Activated CD8-positive, alpha-beta memory T cell treated with anti-CD3 and anti-CD28 coated beads, Interleukin-2, amount 50 U/mL, for 1 hour (primary cell): ENCODE measurements around the gene PADI6.
"Not testable (repeated sequence)": the region's sequence is repeated elsewhere in the genome, so short reads cannot be mapped to it uniquely, and the experiment has no call there.

Experiments
- DNase-seq: peaks from one replicate; pipeline ENCODE4 v3.0.0-alpha.2; 2020; ENCODE audit errors: extremely low read depth

PADI6 gene

GRCh38 chr1:17404034-17404684, 32.2 kb downstream of the PADI6 start:
- DNase-seq, result no peak

- no peak for DNase-seq
These were observed 32.8 kb downstream of the PADI6 start for GRCh38 chr1:17404820-17405219.

GRCh38 chr1:17405898-17406759, 34.1 kb downstream of the PADI6 start:
- DNase-seq, result no peak

- not testable (repeated sequence) for DNase-seq
These were observed 34.9 kb downstream of the PADI6 start for GRCh38 chr1:17406760-17407475.

DNA sequence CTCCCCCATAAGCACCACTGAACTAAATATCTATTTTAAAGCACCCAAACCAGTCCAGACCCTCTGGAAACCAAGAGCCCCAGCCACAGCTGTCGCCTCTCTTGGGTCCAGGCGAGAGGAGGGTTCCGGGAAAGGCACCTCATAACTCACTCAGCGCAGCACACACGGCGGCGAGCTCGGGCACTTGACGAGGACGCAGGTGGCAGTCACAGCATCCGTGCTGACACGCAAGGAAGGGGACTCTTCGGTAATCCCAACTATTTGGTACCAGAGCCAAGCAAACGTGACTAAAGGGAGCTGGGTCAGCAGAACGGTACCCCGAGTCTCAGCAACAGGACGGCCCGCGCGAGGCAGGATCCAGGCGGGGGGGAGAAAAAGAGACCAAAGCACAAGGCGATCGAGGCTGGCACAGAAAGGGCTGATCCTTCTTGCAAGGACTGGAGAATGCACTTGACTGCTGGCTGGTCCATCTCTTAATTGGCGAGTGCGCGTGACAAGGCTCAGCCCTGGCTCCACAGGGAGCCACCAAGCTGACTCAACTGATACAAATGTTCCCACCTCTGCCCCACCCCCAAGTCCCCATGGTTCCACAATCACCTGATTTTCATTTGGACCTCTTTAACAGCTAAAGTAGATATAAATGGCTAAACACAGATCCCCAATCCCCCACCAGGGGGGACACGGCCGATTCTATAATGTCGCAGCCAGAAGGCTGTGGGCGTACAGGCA, 36.0 kb downstream of the PADI6 start:
- DNase-seq, result not testable (repeated sequence)

GRCh38 chr1:17409391-17409811, 37.4 kb downstream of the PADI6 start:
- DNase-seq, result no peak

- no peak for DNase-seq
These were observed 40.3 kb downstream of the PADI6 start for GRCh38 chr1:17412093-17412870.

DNA sequence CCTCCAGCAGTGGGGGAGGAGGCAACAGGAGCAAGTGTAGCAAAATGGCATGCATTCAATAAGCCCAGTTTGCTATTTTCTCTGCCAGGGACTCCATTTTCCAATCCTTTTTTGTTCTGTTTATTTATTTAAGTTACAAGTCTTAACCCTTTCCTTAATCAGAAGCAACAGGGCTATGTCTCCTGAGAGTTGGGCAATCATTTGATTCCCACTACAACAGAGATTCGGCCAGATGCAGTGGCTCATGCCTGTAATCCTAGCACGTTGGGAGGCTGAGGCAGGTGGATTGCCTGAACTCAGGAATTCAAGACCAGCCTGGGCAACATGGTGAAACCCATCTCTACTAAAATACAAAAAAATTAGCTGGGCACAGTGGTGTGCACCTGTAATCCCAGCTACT, 42.0 kb downstream of the PADI6 start:
- DNase-seq, result no peak

DNA sequence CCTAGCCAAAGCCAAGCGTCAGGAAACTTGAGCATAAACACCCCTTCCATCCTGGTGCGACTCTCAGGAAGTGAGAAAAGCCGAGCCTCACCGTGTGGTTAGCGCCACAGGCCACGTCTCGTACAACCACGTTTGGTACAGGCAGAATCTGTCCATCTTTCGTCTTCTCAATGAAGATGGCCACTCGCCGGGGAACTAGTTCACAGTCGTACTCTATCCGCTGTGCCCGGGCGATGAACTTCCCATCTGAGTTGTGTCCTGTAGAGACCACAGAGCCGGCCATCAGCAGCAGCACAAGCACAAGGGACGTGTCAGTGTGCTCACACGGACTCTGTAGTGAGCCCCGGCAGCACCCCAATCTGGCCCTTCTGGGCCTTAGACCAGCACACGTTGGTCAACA, 44.4 kb downstream of the PADI6 start:
- DNase-seq, result no peak

DNA sequence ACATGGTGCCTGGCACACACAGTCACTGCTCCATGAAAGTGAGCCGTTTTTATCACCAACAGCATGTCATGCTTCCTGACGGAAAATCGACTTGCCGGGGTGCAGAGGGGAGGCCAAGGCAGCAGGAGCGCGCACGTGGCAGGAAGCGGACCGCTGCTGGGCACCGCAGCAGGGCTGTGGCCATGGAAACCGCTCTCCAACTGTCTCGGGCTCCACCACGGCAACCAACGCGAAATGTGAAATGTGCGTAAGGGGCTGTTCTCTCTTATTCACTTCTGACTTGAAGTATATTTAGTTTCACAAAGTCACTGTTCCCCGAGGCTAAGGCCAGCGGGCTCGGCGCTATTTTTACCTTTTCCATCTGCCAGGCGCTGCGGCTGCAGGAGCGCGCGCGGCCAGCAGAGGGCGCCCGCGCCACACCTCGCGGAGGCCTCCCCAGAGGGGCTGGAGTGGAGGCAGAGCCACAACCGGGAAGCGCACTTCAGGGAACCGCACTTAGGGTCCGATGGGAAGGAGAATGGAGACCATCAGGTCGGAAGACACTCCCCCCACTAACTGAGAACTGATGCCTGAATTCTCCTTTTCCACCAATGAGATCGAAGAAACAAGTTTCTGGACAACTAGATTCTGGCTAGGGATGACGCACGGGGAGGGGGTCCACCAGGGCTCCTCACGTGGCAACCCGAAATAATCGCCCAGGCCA, 47.8 kb downstream of the PADI6 start:
- DNase-seq, result no peak

GRCh38 chr1:17420391-17420918, 48.5 kb downstream of the PADI6 start:
- no peak for DNase-seq

- DNase-seq, result no peak
These were observed 50.5 kb downstream of the PADI6 start for GRCh38 chr1:17422461-17422860.

DNA sequence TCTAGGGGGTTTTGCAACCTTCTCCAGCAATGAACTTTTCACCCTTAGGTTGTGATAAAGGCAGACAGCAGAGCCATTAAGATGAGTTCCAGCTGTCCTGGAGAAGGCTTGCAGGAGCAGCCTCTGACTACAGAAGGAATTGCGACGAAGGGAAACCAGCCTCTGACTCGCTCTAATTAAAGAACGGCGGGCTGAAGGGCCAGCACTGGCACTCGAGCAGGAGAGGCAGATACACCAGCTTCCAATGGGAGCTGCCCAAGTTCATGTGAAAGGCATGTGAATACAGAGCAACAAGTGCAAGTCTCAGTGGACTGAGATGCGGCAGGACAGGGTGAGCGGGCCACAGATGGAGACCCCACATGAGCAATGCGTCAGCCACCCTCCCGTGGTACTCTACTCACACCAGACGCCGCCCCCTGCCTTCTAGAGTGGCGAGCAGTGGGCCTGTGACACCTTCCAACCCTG, 51.8 kb downstream of the PADI6 start:
- no peak for DNase-seq

- no peak for DNase-seq
These were observed 54.0 kb downstream of the PADI6 start for GRCh38 chr1:17425806-17426600.

DNA sequence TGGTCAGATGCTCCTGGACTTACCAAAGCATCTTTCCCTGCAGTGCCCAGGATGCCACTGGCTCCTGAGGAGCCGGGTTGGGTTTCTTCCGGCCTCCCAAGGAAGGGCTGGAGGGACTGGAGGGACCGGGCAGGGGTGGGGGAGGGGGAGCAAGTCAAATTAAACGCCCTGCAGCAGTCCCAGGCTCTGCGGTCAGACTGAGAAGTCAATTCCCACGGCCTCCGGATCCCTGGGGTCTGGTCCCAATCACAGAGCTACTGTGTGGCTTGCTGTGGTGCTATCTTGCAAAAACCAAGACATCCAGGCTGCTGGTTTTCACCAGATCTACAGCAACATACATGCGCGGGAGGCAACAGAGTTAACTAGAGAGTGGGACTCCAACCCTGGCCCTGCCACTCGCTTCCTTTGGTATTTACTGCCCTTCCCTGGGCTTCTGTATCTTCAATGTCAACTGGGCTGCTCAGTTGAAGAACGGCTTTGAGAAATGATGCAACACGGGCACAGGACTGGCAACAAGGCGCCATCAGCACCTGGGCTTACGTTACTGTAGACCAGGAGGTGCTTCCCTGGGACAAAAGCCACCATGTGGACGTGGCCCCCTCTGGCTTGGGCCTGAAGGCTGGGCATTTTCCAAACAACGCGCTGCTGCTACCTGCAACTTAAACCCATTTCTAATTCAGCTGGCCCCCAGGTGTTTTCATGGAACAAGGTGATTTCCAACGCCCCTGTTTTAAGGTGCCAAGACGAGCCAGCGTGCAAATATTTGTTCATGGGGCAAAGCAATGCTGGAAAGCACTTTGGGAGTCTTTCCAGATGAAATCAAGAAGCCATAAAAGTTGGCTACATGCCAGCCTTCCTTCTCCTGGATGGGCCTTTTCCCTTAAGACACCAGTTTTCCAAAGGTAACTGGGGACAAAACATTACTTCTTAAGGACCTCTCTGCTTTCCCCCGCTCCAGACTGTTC, 56.0 kb downstream of the PADI6 start:
- no peak for DNase-seq

GRCh38 chr1:17429183-17429582, 57.2 kb downstream of the PADI6 start:
- DNase-seq, result no peak

DNA sequence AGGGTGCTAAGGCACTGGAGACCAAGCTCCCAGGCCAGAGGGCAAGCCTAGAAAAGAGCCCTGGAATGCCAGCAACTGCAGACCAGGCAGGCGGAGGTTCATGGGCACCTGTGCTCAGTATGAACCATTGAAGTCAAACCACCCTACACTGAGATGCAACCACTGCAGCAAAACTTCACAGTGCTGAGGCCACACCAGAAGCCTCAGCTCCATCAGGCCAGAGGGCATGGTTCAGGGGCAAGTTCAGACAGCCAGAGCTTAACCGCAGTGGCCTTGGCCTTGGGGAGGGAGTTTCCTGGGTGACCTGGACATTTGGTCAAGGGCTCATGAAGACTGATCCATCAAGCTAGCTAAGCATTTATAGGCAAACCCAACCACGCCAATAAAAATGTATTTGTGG, 60.4 kb downstream of the PADI6 start:
- no peak for DNase-seq

DNA sequence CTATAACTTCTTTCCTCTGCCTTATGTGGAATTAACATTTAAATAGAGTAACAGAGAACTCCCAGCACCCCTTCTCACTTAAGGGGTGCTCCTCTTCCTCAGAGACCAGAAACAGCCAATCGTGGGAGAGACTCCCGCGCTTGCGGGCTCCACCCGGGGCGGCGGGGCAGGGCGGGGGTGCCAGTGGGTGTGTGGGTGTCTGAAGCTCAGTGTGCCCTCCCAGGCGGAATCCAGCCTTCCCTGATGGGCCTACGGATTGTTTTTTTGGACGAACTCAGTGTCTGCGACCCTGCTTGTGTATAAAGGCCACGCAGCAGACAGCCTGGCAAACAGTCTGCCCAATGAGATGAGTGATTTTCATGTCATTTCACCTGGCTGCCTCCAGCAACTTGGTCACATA, 61.3 kb downstream of the PADI6 start:
- no peak for DNase-seq
